ENCODE results near the gene WNK3. TPM values are rescaled to one million over a fixed set of nuclear protein-coding genes. Genes with fewer than 3 reads are reported as not detected.

Gene WNK3
- total and polyA plus RNA-seq, 7 donors = 0.01 to 0.34 (median 0.15) TPM

DNA sequence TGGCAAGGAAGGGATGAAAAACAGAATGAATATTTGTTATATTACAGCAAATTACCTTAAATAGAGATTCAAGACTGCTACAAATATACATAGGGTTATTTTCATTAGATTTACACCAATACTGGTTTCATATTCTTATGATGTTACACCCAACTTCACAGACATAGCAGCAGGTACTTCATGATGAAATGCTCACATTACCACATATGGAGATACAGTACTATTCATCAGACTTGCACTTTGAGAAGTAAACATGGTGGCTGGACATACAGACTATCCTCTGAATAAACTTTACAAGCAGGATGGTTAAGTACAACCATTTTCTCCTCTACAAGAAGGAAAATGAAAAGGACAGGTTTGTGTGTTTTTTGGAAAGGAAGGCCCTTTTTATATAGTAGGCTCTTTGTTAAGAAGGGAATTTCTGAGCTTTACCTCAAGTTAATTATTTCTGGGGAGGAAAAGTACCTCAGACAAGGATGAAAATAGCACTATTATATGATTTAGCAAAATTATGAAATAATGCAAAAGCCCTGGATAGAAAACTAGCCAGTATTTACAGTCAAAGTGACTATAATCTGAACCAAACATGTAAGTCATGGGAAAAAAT, 162.8 kb downstream of the WNK3 start:
- H3K27me3 ChIP-seq (ENCODE audit: insufficient read depth in 3 of 3, low read length in 2 of 3) = peaks cover 0 to 3% (median 0%) of the 10 kb centered on the region in 3 donors
- no peak overlapping the region for H3K4me3 ChIP-seq
- no peak overlapping the region for H3K27ac ChIP-seq
- no peaks in the 10 kb centered on the region for H3K9me3 ChIP-seq
- TF ChIP-seq, protein P1, sequence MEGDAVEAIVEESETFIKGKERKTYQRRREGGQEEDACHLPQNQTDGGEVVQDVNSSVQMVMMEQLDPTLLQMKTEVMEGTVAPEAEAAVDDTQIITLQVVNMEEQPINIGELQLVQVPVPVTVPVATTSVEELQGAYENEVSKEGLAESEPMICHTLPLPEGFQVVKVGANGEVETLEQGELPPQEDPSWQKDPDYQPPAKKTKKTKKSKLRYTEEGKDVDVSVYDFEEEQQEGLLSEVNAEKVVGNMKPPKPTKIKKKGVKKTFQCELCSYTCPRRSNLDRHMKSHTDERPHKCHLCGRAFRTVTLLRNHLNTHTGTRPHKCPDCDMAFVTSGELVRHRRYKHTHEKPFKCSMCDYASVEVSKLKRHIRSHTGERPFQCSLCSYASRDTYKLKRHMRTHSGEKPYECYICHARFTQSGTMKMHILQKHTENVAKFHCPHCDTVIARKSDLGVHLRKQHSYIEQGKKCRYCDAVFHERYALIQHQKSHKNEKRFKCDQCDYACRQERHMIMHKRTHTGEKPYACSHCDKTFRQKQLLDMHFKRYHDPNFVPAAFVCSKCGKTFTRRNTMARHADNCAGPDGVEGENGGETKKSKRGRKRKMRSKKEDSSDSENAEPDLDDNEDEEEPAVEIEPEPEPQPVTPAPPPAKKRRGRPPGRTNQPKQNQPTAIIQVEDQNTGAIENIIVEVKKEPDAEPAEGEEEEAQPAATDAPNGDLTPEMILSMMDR (IDR thresholded peaks at IDR 0.05) = no peak
- intact Hi-C loops (cut with DNase I) = no loop called here
- H3K4me1 ChIP-seq = no peaks in the 10 kb centered on the region
- H3K36me3 ChIP-seq (ENCODE audit: insufficient read depth in 1 of 2, low read depth in 1 of 2) = no peaks in the 10 kb centered on the region
- no peak for ATAC-seq
- no peak for DNase-seq

DNA sequence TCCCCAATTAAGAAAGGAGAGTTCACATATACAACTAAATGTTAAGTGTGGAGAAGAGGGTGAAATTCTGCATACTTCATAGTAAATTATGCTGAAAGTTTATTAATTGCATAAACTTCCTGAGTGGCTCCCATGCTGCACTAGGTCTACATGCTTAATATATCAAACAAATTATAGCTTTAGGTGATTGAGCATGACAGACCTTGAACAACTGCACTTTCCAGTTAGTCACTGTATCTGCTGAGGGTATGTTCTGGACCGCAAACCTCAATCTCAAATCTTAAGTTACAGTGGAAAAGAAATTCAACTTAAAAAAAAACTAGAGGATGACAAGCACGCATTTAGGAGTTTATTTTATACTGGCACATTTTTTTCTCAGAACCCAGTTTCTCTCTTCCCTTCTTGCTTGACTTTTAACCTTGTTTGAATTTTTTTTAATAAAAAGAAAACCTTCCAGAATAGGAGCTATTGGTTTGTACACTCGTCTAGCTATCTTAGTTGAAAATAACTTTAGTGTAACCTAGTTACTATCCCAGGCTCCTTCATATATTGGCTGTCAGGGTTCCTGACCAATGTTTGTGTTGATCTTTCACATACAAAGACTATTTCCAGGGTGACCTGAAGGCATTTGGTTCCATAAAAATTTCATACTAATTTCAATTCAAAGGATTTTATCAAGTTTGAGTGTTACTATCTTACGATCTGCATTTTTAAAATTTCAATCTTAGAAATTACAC, 164.6 kb downstream of the WNK3 start:
- TF ChIP-seq, protein P1 (IDR thresholded peaks at IDR 0.05) = no peak
- H3K27ac ChIP-seq = no peak overlapping the region
- ATAC-seq (no peak), DNase-seq (no peak)
- H3K36me3 ChIP-seq (ENCODE audit: insufficient read depth in 1 of 2, low read depth in 1 of 2) = no peaks in the 10 kb centered on the region
- H3K4me1 ChIP-seq = no peaks in the 10 kb centered on the region
- no peak overlapping the region for H3K4me3 ChIP-seq
- no peaks in the 10 kb centered on the region for H3K9me3 ChIP-seq
- H3K27me3 ChIP-seq (ENCODE audit: insufficient read depth in 3 of 3, low read length in 2 of 3) = no peaks in the 10 kb centered on the region
- 72 to 79% (median 73%) methylated on average over 4 of the region's 4 CpGs for WGBS, 3 donors
- intact Hi-C loops (cut with DNase I) = no loop called here

DNA sequence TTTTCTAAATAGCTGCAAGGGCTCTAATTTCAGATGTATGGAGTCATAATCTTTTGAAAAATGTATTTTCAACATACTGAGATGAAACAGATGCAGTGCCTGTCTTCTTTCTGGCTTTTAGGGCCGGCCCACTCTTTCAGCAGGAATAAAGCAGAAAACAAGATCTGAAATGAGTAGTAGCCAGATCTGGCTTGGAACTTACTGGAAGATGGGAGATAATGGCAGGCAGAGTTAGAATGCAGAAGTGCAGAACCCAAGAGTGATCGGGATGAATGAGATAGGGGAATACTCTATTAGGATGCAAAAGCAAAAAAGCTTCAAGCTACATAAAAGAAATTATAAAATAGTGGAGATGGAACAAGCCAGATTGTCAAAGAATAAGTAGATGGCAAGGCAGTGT, 173.4 kb downstream of the WNK3 start:
- Histone ChIP-seq H3K4me1 (peaks cover 6% of the 10 kb centered on the region), H3K4me3 (no peak overlapping the region), H3K27me3 (ENCODE audit: insufficient read depth in 3 of 3, low read length in 2 of 3) (peaks cover 0 to 7% (median 0%) of the 10 kb centered on the region in 3 donors), H3K36me3 (ENCODE audit: insufficient read depth in 1 of 2, low read depth in 1 of 2) (no peaks in the 10 kb centered on the region), H3K27ac (no peak overlapping the region), H3K9me3 (no peaks in the 10 kb centered on the region)
- TF ChIP-seq, protein P1 (IDR thresholded peaks at IDR 0.05) = no peak
- ATAC-seq (no peak), DNase-seq (no peak)
- WGBS, 3 donors = 87 to 91% (median 88%) methylated on average over 2 of the region's 2 CpGs
- intact Hi-C loops (cut with DNase I) = loop anchor here in 1 of 2 donors (5.0 kb wide), 1 partner anchor 142 kb away; the partner anchor contains the start of gene PHF8

DNA sequence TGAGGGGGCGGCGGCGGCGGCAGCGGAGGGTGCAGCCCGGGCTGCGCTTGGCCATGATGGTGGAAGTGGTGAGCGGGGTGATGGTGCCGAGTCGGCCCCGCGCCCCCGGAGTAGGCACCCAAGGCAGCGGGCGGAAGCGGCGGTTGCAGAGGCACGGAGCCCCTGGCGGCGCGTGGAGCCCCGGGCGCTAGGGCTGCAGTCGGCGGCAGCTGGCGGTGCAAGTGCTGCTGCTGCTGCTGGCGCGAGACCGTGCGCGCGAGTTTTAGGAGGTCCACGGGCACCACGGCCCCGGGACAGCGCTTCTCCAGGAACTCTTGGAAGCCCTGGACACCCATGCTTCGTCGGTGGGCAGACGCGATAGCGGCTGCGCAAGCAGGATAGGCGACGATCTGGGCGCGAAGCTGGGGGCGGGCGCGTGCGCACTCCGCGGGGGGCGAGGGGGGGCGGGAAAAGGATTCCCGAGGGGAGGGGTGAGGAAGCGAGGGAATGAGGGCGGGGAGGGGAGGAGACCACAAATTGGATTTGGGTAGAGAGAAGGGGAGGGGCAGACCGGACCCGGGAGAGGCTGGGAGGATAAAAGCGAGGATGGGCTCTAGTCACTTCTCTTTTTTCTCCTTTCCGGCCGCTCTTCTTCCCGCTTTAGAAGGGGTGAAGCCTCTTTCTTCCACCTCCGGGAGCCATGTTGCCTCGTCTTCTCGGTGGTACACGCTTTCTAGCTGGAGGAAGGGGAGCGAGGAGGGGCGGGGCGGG, 174.8 kb downstream of the WNK3 start, which contains the start of gene FAM120C:
TSS of gene FAM120C (minus strand) at position 391 of the 750 bp plus-strand sequence. CDS start at position 335, 56 bp downstream.
- Histone ChIP-seq H3K27ac (peak within 1 kb of the TSS; percentile 89), H3K36me3 (ENCODE audit: insufficient read depth in 1 of 2, low read depth in 1 of 2) (no peaks in the 10 kb centered on the region), H3K9me3 (no peaks in the 10 kb centered on the region), H3K4me3 (peak within 1 kb of the TSS; percentile 82), H3K27me3 (ENCODE audit: insufficient read depth in 3 of 3, low read length in 2 of 3) (peaks cover 0 to 7% (median 0%) of the 10 kb centered on the region in 3 donors), H3K4me1 (peaks cover 7% of the 10 kb centered on the region)
- WGBS, 3 donors = 0 to 31% (median 1%) methylated on average over 14 to 69 of the region's 70 CpGs
- peak; percentile 86 to 92 (median 90) for ATAC-seq
- intact Hi-C loops (cut with DNase I) = loop anchor here in 1 of 2 donors (5.0 kb wide), 1 partner anchor 141 kb away; the partner anchor contains the start of gene PHF8
- DNase-seq = peak; percentile 70 to 81
- TF ChIP-seq, protein P1 (IDR thresholded peaks at IDR 0.05) = no peak

All from psoas muscle (tissue), 8 donors.